CD4-positive, alpha-beta memory T cell (primary cell): ENCODE measurements around the gene DLGAP1. TPM values are rescaled to one million over a fixed set of nuclear protein-coding genes. Genes with fewer than 3 reads are reported as not detected.

Source experiments
- CTCF ChIA-PET: fragments of 350-600 bp; sonication (Branson Sonifier 250); formaldehyde crosslinking; loops from one replicate; lab custom pipeline; 2021; ENCODE audit warnings: inconsistent platforms; ENCODE audit not compliant: partially characterized antibody; lab: Charles Lee
- POLR2A ChIA-PET: fragments of 350-600 bp; sonication (Branson Sonifier 250); formaldehyde crosslinking; loops from one replicate; lab custom pipeline; 2021; ENCODE audit not compliant: partially characterized antibody; lab: Charles Lee
- DNase-seq, 5 donors: peaks; one replicate each; pipeline versions ENCODE4 v3.0.0 to v3.0.0-alpha.2; 2020 to 2022; ENCODE audit warnings: mixed read lengths in 1 of 5
- H3K27ac ChIP-seq: one replicate; pipeline ENCODE4 v1.7.0; 2013; ENCODE audit warnings: low read depth, low read length
- H3K27me3 ChIP-seq: 2 replicates; pipeline ENCODE4 v1.7.0; 2013; ENCODE audit warnings: mild to moderate bottlenecking, low read length, moderate library complexity; ENCODE audit not compliant: insufficient read depth
- H3K36me3 ChIP-seq: 2 replicates; pipeline ENCODE4 v1.7.0; 2013; ENCODE audit warnings: mild to moderate bottlenecking, low read length, moderate library complexity; ENCODE audit not compliant: insufficient read depth
- H3K4me1 ChIP-seq: 2 replicates; pipeline ENCODE4 v1.7.0; 2013; ENCODE audit warnings: mild to moderate bottlenecking, low read length, moderate library complexity; ENCODE audit not compliant: insufficient read depth
- H3K4me3 ChIP-seq, 2 donors: one replicate each; pipeline ENCODE4 v1.7.0; 2013; ENCODE audit warnings: low read length in 2 of 2, mild to moderate bottlenecking in 1 of 2
- H3K9me3 ChIP-seq, 2 donors: one replicate each; pipeline ENCODE4 v1.7.0; 2013; ENCODE audit warnings: low read length in 2 of 2, control low read depth in 1 of 2; ENCODE audit not compliant: control insufficient read depth in 1 of 2
- H3K27ac Mint-ChIP-seq, 7 donors: one replicate each; pipeline ENCODE4 v1.8.0; 2020 to 2021; ENCODE audit warnings: mixed read lengths in 7 of 7, mild to moderate bottlenecking in 6 of 7, inconsistent platforms in 3 of 7, moderate library complexity in 3 of 7
- H3K27me3 Mint-ChIP-seq, 2 donors: one replicate each; pipeline ENCODE4 v1.8.0; 2020 to 2021; ENCODE audit warnings: mixed read lengths in 2 of 2
- H3K36me3 Mint-ChIP-seq, 2 donors: one replicate each; pipeline ENCODE4 v1.8.0; 2020 to 2021; ENCODE audit warnings: mixed read lengths in 2 of 2, inconsistent platforms in 1 of 2, mild to moderate bottlenecking in 1 of 2
- H3K4me1 Mint-ChIP-seq, 4 donors: one replicate each; pipeline ENCODE4 v1.8.0; 2020 to 2021; ENCODE audit warnings: mixed read lengths in 4 of 4, mild to moderate bottlenecking in 1 of 4
- H3K4me3 Mint-ChIP-seq, 8 donors: one replicate each; pipeline ENCODE4 v1.8.0; 2020 to 2021; ENCODE audit warnings: mixed read lengths in 8 of 8, mild to moderate bottlenecking in 7 of 8, moderate library complexity in 6 of 8, inconsistent platforms in 3 of 8
- H3K9me3 Mint-ChIP-seq, 8 donors: one replicate each; pipeline ENCODE4 v1.8.0; 2020 to 2021; ENCODE audit warnings: mixed read lengths in 8 of 8, mild to moderate bottlenecking in 5 of 8, inconsistent platforms in 3 of 8, moderate library complexity in 1 of 8
- intact Hi-C: fragments of 100-400 bp; cut with micrococcal nuclease; formaldehyde crosslinking; loops from one replicate; pipeline ENCODE4 v1.15.1; 2023
- polyA plus RNA-seq, 2 donors: library from polyadenylated mRNA; unstranded; fragments of 300-500 nt; fragmentation: Illumina TruSeq; gene quantifications; one replicate each; pipeline ENCODE4 v1.2.3, GENCODE V29; 2021
- total RNA-seq, 2 experiments: library from RNA; stranded (reverse); gene quantifications; one replicate each; pipeline ENCODE4 v1.2.3, GENCODE V29; 2021

Gene DLGAP1
- total and polyA plus RNA-seq, 4 experiments from 2014 or later, result 0.17 to 0.71 (median 0.45) TPM

- Mint-ChIP-seq H3K4me3 (no peak overlapping the region), H3K4me1 (no peaks in the 10 kb centered on the region), H3K27ac (no peak overlapping the region), H3K27me3 (no peaks in the 10 kb centered on the region), H3K36me3 (no peaks in the 10 kb centered on the region), H3K9me3 (peaks cover 0 to 11% (median 4%) of the 10 kb centered on the region in 8 donors)
- ChIA-PET CTCF (interaction anchor here (1.0 kb wide), 1 partner anchor 13 kb away, joined by 3 read pairs; no protein-coding TSS in a partner anchor), POLR2A (no interaction called here)
- no peak overlapping the region for H3K27ac ChIP-seq
- H3K36me3 ChIP-seq, result no peaks in the 10 kb centered on the region
- no peaks in the 10 kb centered on the region for H3K9me3 ChIP-seq
- no peaks in the 10 kb centered on the region for H3K4me1 ChIP-seq
- intact Hi-C loops, result no loop called here
- no peak overlapping the region for H3K4me3 ChIP-seq
- no peaks in the 10 kb centered on the region for H3K27me3 ChIP-seq
- no peak for DNase-seq
Observed at GRCh38 chr18:4211111-4211837, 243.8 kb downstream of the DLGAP1 start.

- Histone ChIP-seq H3K36me3 (no peaks in the 10 kb centered on the region), H3K9me3 (no peaks in the 10 kb centered on the region), H3K27me3 (no peaks in the 10 kb centered on the region), H3K27ac (no peak overlapping the region), H3K4me3 (no peak overlapping the region), H3K4me1 (no peaks in the 10 kb centered on the region)
- CTCF ChIA-PET, result no interaction called here
- Mint-ChIP-seq H3K4me1 (no peaks in the 10 kb centered on the region), H3K27ac (no peak overlapping the region), H3K4me3 (no peak overlapping the region), H3K9me3 (peaks cover 3 to 22% (median 8%) of the 10 kb centered on the region in 8 donors), H3K27me3 (no peaks in the 10 kb centered on the region), H3K36me3 (no peaks in the 10 kb centered on the region)
- no peak for DNase-seq
- POLR2A ChIA-PET, result no interaction called here
- intact Hi-C loops, result no loop called here
Observed at GRCh38 chr18:4208366-4208765, 246.7 kb downstream of the DLGAP1 start.

- Histone ChIP-seq H3K27me3 (no peaks in the 10 kb centered on the region), H3K36me3 (no peaks in the 10 kb centered on the region), H3K27ac (no peak overlapping the region), H3K4me3 (no peak overlapping the region), H3K9me3 (no peaks in the 10 kb centered on the region), H3K4me1 (no peaks in the 10 kb centered on the region)
- intact Hi-C loops, result no loop called here
- no peaks in the 10 kb centered on the region for H3K4me1 Mint-ChIP-seq
- H3K27me3 Mint-ChIP-seq, result no peaks in the 10 kb centered on the region
- POLR2A ChIA-PET, result no interaction called here
- H3K9me3 Mint-ChIP-seq, result peaks cover 3 to 22% (median 8%) of the 10 kb centered on the region in 8 donors
- H3K4me3 Mint-ChIP-seq, result no peak overlapping the region
- no peaks in the 10 kb centered on the region for H3K36me3 Mint-ChIP-seq
- DNase-seq, result no peak
- H3K27ac Mint-ChIP-seq, result no peak overlapping the region
- CTCF ChIA-PET, result no interaction called here
Observed at GRCh38 chr18:4207383-4207985, 247.6 kb downstream of the DLGAP1 start.

GRCh38 chr18:4204438-4204720 is 250.7 kb downstream of the DLGAP1 start:
- no peak for DNase-seq
- CTCF ChIA-PET, result no interaction called here
- intact Hi-C loops, result no loop called here
- H3K36me3 ChIP-seq, result no peaks in the 10 kb centered on the region
- Mint-ChIP-seq H3K4me1 (no peaks in the 10 kb centered on the region), H3K27me3 (no peaks in the 10 kb centered on the region), H3K36me3 (no peaks in the 10 kb centered on the region), H3K4me3 (no peak overlapping the region), H3K27ac (no peak overlapping the region), H3K9me3 (peaks cover 3 to 14% (median 7%) of the 10 kb centered on the region in 8 donors)
- H3K27ac ChIP-seq, result no peak overlapping the region
- POLR2A ChIA-PET, result no interaction called here
- no peaks in the 10 kb centered on the region for H3K9me3 ChIP-seq
- H3K4me3 ChIP-seq, result no peak overlapping the region
- H3K27me3 ChIP-seq, result no peaks in the 10 kb centered on the region
- no peaks in the 10 kb centered on the region for H3K4me1 ChIP-seq

GRCh38 chr18:4203568-4204437 is 251.3 kb downstream of the DLGAP1 start:
- H3K27ac Mint-ChIP-seq, result no peak overlapping the region
- H3K9me3 Mint-ChIP-seq, result peaks cover 3 to 14% (median 7%) of the 10 kb centered on the region in 8 donors
- H3K36me3 Mint-ChIP-seq, result no peaks in the 10 kb centered on the region
- no peak for DNase-seq
- H3K4me1 ChIP-seq, result no peaks in the 10 kb centered on the region
- no peaks in the 10 kb centered on the region for H3K27me3 Mint-ChIP-seq
- H3K27ac ChIP-seq, result no peak overlapping the region
- no peaks in the 10 kb centered on the region for H3K27me3 ChIP-seq
- intact Hi-C loops, result no loop called here
- ChIA-PET CTCF (no interaction called here), POLR2A (no interaction called here)
- no peaks in the 10 kb centered on the region for H3K4me1 Mint-ChIP-seq
- H3K9me3 ChIP-seq, result no peaks in the 10 kb centered on the region
- H3K36me3 ChIP-seq, result no peaks in the 10 kb centered on the region
- H3K4me3 Mint-ChIP-seq, result no peak overlapping the region
- H3K4me3 ChIP-seq, result no peak overlapping the region

- no peak for DNase-seq
- no peaks in the 10 kb centered on the region for H3K36me3 ChIP-seq
- H3K4me3 Mint-ChIP-seq, result no peak overlapping the region
- H3K27ac Mint-ChIP-seq, result no peak overlapping the region
- no peaks in the 10 kb centered on the region for H3K27me3 ChIP-seq
- no peaks in the 10 kb centered on the region for H3K4me1 Mint-ChIP-seq
- ChIA-PET CTCF (no interaction called here), POLR2A (no interaction called here)
- H3K9me3 ChIP-seq, result no peaks in the 10 kb centered on the region
- no peaks in the 10 kb centered on the region for H3K4me1 ChIP-seq
- H3K9me3 Mint-ChIP-seq, result peaks cover 0 to 6% (median 4%) of the 10 kb centered on the region in 8 donors
- no peak overlapping the region for H3K4me3 ChIP-seq
- no peak overlapping the region for H3K27ac ChIP-seq
- intact Hi-C loops, result no loop called here
- no peaks in the 10 kb centered on the region for H3K36me3 Mint-ChIP-seq
- H3K27me3 Mint-ChIP-seq, result no peaks in the 10 kb centered on the region
Observed at GRCh38 chr18:4200399-4200798, 254.7 kb downstream of the DLGAP1 start.

- Histone ChIP-seq H3K4me1 (no peaks in the 10 kb centered on the region), H3K4me3 (no peak overlapping the region), H3K9me3 (no peaks in the 10 kb centered on the region), H3K27ac (no peak overlapping the region), H3K36me3 (no peaks in the 10 kb centered on the region), H3K27me3 (no peaks in the 10 kb centered on the region)
- POLR2A ChIA-PET, result no interaction called here
- Mint-ChIP-seq H3K36me3 (no peaks in the 10 kb centered on the region), H3K4me1 (no peaks in the 10 kb centered on the region), H3K27me3 (no peaks in the 10 kb centered on the region), H3K9me3 (peaks cover 0 to 5% (median 2%) of the 10 kb centered on the region in 8 donors), H3K27ac (no peak overlapping the region), H3K4me3 (no peak overlapping the region)
- peak in 1 of 5 donors; percentile 22 for DNase-seq
- intact Hi-C loops, result no loop called here
- CTCF ChIA-PET, result no interaction called here
Observed at GRCh38 chr18:4198956-4199355, 256.2 kb downstream of the DLGAP1 start.
